Measurements from ENCODE around the gene PDP2. TPM values are rescaled to one million over a fixed set of nuclear protein-coding genes. Genes with fewer than 3 reads are reported as not detected.
A peak's percentile ranks its signal among the peaks of the same experiment; 100 is the strongest.
"Not testable (repeated sequence)": the region's sequence is repeated elsewhere in the genome, so short reads cannot be mapped to it uniquely, and the experiment has no call there.

Gene PDP2
- polyA plus RNA-seq, 1 donor from 2014 or later = 4.2 TPM

- no peaks in the 10 kb centered on the region for H3K9me2 ChIP-seq (ENCODE audit: insufficient read depth, low read length)
- H3K4me3 ChIP-seq (ENCODE audit: low read length) = peak within 1 kb of the TSS; percentile 99
- H3K27ac ChIP-seq (ENCODE audit: low read length) = peak within 1 kb of the TSS; percentile 86
- peak; percentile 88 for TF ChIP-seq MXI1 (conservative IDR thresholded peaks at IDR 0.05; ENCODE audit: poor library complexity, severe bottlenecking)
- TF ChIP-seq, protein P1, sequence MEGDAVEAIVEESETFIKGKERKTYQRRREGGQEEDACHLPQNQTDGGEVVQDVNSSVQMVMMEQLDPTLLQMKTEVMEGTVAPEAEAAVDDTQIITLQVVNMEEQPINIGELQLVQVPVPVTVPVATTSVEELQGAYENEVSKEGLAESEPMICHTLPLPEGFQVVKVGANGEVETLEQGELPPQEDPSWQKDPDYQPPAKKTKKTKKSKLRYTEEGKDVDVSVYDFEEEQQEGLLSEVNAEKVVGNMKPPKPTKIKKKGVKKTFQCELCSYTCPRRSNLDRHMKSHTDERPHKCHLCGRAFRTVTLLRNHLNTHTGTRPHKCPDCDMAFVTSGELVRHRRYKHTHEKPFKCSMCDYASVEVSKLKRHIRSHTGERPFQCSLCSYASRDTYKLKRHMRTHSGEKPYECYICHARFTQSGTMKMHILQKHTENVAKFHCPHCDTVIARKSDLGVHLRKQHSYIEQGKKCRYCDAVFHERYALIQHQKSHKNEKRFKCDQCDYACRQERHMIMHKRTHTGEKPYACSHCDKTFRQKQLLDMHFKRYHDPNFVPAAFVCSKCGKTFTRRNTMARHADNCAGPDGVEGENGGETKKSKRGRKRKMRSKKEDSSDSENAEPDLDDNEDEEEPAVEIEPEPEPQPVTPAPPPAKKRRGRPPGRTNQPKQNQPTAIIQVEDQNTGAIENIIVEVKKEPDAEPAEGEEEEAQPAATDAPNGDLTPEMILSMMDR (IDR thresholded peaks at IDR 0.05; ENCODE audit: poor library complexity, severe bottlenecking) = no peak
- TF ChIP-seq POLR2AphosphoS5 (IDR thresholded peaks at IDR 0.05) = peak; percentile 97
- TF ChIP-seq EZH2 (IDR thresholded peaks at IDR 0.05; ENCODE audit: borderline replicate concordance, insufficient read depth, low read length, poor library complexity, severe bottlenecking) = no peak
- TF ChIP-seq TAF1 (IDR thresholded peaks at IDR 0.05; ENCODE audit: low read depth) = peak; percentile 53
- peak; percentile 22 for TF ChIP-seq SMC3 (conservative IDR thresholded peaks at IDR 0.05; ENCODE audit: poor library complexity)
- no peak for TF ChIP-seq EP300 (conservative IDR thresholded peaks at IDR 0.05; ENCODE audit: poor library complexity, severe bottlenecking)
- TF ChIP-seq RAD21 (conservative IDR thresholded peaks at IDR 0.05) = peak; percentile 29
- TF ChIP-seq, protein P2, sequence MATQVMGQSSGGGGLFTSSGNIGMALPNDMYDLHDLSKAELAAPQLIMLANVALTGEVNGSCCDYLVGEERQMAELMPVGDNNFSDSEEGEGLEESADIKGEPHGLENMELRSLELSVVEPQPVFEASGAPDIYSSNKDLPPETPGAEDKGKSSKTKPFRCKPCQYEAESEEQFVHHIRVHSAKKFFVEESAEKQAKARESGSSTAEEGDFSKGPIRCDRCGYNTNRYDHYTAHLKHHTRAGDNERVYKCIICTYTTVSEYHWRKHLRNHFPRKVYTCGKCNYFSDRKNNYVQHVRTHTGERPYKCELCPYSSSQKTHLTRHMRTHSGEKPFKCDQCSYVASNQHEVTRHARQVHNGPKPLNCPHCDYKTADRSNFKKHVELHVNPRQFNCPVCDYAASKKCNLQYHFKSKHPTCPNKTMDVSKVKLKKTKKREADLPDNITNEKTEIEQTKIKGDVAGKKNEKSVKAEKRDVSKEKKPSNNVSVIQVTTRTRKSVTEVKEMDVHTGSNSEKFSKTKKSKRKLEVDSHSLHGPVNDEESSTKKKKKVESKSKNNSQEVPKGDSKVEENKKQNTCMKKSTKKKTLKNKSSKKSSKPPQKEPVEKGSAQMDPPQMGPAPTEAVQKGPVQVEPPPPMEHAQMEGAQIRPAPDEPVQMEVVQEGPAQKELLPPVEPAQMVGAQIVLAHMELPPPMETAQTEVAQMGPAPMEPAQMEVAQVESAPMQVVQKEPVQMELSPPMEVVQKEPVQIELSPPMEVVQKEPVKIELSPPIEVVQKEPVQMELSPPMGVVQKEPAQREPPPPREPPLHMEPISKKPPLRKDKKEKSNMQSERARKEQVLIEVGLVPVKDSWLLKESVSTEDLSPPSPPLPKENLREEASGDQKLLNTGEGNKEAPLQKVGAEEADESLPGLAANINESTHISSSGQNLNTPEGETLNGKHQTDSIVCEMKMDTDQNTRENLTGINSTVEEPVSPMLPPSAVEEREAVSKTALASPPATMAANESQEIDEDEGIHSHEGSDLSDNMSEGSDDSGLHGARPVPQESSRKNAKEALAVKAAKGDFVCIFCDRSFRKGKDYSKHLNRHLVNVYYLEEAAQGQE (IDR thresholded peaks at IDR 0.05; ENCODE audit: borderline replicate concordance) = peak; percentile 53
- peak within 1 kb of the TSS; percentile 99 for H3K4me2 ChIP-seq (ENCODE audit: low read length)
- H3K79me2 ChIP-seq (replicated peaks; ENCODE audit: insufficient read depth, low read length) = peaks cover 10% of the 10 kb centered on the region
- H3K36me3 ChIP-seq (ENCODE audit: insufficient read depth, low read length) = no peaks in the 10 kb centered on the region
- no peaks in the 10 kb centered on the region for H3F3A ChIP-seq (ENCODE audit: insufficient read depth, low read length, poor library complexity, severe bottlenecking)
- H2AFZ ChIP-seq (ENCODE audit: low read depth, low read length) = peak within 1 kb of the TSS; percentile 92
- H3K9me3 ChIP-seq (ENCODE audit: low read length) = no peaks in the 10 kb centered on the region
- peaks cover 5% of the 10 kb centered on the region for H4K20me1 ChIP-seq (ENCODE audit: insufficient read depth)
- H3K27me3 ChIP-seq (ENCODE audit: insufficient read depth, low read depth, low read length) = no peaks in the 10 kb centered on the region
- H3K9ac ChIP-seq (ENCODE audit: low read length) = peak within 1 kb of the TSS; percentile 97
These were observed 54.0 kb downstream of the PDP2 start, which contains the start of gene CIAO2B for GRCh38 chr16:66934138-66934838. TSS of gene CIAO2B (minus strand) at chr16:66934402. CDS start at chr16:66934364, 38 bp downstream.

DNA sequence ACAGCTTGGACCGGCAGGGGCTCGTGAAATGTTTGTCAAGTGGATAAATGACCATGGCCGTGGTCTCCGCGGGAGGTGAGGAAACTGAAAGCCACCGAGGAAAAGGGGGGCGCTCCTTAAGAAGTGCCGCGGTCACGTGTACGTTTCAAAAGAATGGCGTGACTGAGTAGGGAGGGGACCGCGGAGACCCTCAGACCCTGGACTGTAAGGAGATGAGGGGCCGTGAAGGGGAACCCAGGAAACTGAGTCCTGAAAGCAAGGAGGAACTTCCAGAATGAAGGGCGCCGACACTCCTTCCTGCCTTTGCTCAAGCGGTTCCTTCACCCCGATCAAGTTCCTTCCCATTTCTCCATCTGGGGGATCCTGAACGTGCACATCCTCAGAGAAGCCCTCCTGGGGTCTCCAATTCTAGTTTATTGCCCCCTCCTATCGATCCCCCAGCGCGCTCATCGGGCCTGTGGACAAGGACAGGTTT, 54.6 kb downstream of the PDP2 start:
- not testable (repeated sequence) for H3K9me3 ChIP-seq (ENCODE audit: low read length); H3K36me3 ChIP-seq (ENCODE audit: insufficient read depth, low read length); H3K27me3 ChIP-seq (ENCODE audit: insufficient read depth, low read depth, low read length); H3K9me2 ChIP-seq (ENCODE audit: insufficient read depth, low read length); H3F3A ChIP-seq (ENCODE audit: insufficient read depth, low read length, poor library complexity, severe bottlenecking); H4K20me1 ChIP-seq (ENCODE audit: insufficient read depth)
- peak overlapping the region; percentile 92 for H2AFZ ChIP-seq (ENCODE audit: low read depth, low read length)
- peak overlapping the region; percentile 59 for H3K4me2 ChIP-seq (ENCODE audit: low read length)
- H3K27ac ChIP-seq (ENCODE audit: low read length) = peak overlapping the region; percentile 86
- H3K4me3 ChIP-seq (ENCODE audit: low read length) = peak overlapping the region; percentile 99
- H3K79me2 ChIP-seq (replicated peaks; ENCODE audit: insufficient read depth, low read length) = peaks cover 10% of the 10 kb centered on the region
- peak overlapping the region; percentile 97 for H3K9ac ChIP-seq (ENCODE audit: low read length)
